ENCODE measurements around the gene PRKAG2.
"Not testable (repeated sequence)": the region's sequence is repeated elsewhere in the genome, so short reads cannot be mapped to it uniquely, and the experiment has no call there.

PRKAG2 gene

DNA sequence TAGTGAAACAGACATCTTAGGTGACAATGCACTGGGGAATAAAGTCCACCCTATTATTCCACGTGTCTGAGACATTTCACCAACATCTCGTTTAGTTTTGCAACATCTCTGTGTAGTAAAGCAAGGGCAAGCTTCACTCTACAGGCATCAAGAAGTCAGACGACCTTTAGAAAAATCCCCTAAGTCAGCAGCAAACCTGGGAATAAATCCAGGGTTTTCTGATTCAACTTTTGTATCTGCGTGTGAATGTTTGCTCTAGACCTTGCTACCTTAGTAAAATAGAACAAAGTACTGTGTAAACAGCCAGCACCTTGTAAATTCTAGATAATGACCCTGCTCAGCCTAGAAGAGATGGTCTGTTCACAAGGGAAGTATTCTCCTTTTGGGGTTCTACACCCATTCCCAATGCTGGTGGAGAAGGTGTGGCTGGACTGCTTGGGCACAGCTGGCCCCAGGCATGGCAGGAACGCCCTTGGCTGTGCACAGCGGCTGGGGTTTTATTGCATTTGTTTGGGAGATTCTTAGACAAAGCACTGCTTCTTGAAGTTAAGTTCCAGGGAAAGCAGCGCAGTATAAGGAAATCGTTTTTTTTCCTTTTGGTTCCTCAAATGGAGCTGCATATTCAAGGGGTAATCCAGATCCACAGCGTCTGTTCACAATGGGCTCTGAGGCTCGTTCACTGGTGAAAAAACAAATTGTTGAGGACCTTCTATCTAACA lies 41.0 kb upstream of the PRKAG2 start:
- no peaks in the 10 kb centered on the region for H3K36me3 ChIP-seq (ENCODE audit: control insufficient read depth in 2 of 2, insufficient read depth in 2 of 2, low read length in 2 of 2)
- H3K9ac ChIP-seq (ENCODE audit: low read length in 2 of 2) = no peak overlapping the region
- H3K4me1 ChIP-seq (ENCODE audit: control insufficient read depth, insufficient read depth, low read length) = peaks cover 2% of the 10 kb centered on the region
- no peak overlapping the region for H3K4me3 ChIP-seq (ENCODE audit: low read length in 2 of 2)
- H3K27ac ChIP-seq (ENCODE audit: low read length) = no peak overlapping the region
- peaks cover 0 to 4% of the 10 kb centered on the region in 2 donors for H3K9me3 ChIP-seq (ENCODE audit: control insufficient read depth in 2 of 2, low read length in 2 of 2)
- H3K27me3 ChIP-seq (ENCODE audit: control insufficient read depth in 1 of 2, insufficient read depth in 2 of 2, low read length in 2 of 2) = no peaks in the 10 kb centered on the region

DNA sequence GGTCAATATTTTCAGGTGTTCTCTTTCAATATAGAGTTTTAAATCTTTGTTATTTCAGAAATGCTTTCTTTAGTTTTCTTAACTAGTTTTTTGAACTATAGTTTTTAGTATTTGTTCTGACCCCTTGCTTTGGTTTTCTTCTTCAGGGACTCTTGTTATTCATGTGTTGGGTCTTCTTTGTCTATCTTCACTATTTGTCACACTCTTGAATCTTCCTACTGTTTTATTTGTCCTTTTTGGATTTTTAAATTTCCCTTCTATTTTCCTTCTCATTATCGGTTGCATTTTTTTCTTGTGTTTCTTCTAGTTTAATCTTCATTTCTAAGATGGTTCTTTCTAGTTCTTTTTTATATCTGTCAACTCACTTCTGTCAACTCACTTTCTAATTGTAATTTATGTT lies 37.1 kb upstream of the PRKAG2 start:
- Histone ChIP-seq H3K4me3 (ENCODE audit: low read length in 2 of 2) (no peak overlapping the region), H3K9me3 (ENCODE audit: control insufficient read depth in 2 of 2, low read length in 2 of 2) (peaks cover 0 to 4% of the 10 kb centered on the region in 2 donors), H3K4me1 (ENCODE audit: control insufficient read depth, insufficient read depth, low read length) (no peaks in the 10 kb centered on the region), H3K27ac (ENCODE audit: low read length) (no peak overlapping the region), H3K36me3 (ENCODE audit: control insufficient read depth in 2 of 2, insufficient read depth in 2 of 2, low read length in 2 of 2) (no peaks in the 10 kb centered on the region), H3K27me3 (ENCODE audit: control insufficient read depth in 1 of 2, insufficient read depth in 2 of 2, low read length in 2 of 2) (no peaks in the 10 kb centered on the region), H3K9ac (ENCODE audit: low read length in 2 of 2) (no peak overlapping the region)

DNA sequence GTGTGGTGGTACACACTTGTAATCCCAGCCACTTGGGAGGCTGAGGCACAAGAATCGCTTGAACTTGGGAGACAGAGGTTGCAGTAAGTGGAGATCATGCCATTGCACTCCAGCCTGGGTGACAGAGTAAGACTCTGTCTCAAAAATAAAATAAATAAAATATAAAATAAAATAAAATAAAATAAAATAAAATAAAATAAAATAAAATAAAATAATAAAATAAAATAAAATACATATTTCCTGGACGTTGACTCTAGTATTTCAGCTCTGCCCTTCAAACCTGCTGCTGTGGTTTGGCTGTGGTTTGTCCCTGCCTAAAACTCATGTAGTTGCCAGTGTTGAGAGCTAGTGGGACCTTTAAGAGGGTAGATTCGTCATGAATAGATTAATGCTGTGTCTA lies 33.7 kb upstream of the PRKAG2 start:
- not testable (repeated sequence) for H3K9ac ChIP-seq (ENCODE audit: low read length in 2 of 2); H3K36me3 ChIP-seq (ENCODE audit: control insufficient read depth in 2 of 2, insufficient read depth in 2 of 2, low read length in 2 of 2); H3K27ac ChIP-seq (ENCODE audit: low read length); H3K4me1 ChIP-seq (ENCODE audit: control insufficient read depth, insufficient read depth, low read length); H3K4me3 ChIP-seq (ENCODE audit: low read length in 2 of 2); H3K27me3 ChIP-seq (ENCODE audit: control insufficient read depth in 1 of 2, insufficient read depth in 2 of 2, low read length in 2 of 2); H3K9me3 ChIP-seq (ENCODE audit: control insufficient read depth in 2 of 2, low read length in 2 of 2)

- not testable (repeated sequence) for H3K27ac ChIP-seq (ENCODE audit: low read length); H3K36me3 ChIP-seq (ENCODE audit: control insufficient read depth in 2 of 2, insufficient read depth in 2 of 2, low read length in 2 of 2); H3K4me1 ChIP-seq (ENCODE audit: control insufficient read depth, insufficient read depth, low read length); H3K9ac ChIP-seq (ENCODE audit: low read length in 2 of 2); H3K9me3 ChIP-seq (ENCODE audit: control insufficient read depth in 2 of 2, low read length in 2 of 2); H3K4me3 ChIP-seq (ENCODE audit: low read length in 2 of 2); H3K27me3 ChIP-seq (ENCODE audit: control insufficient read depth in 1 of 2, insufficient read depth in 2 of 2, low read length in 2 of 2)
Measured at GRCh38 chr7:151907115-151907514, 30.2 kb upstream of the PRKAG2 start.

GRCh38 chr7:151905766-151906165 lies 28.9 kb upstream of the PRKAG2 start:
- Histone ChIP-seq H3K36me3 (ENCODE audit: control insufficient read depth in 2 of 2, insufficient read depth in 2 of 2, low read length in 2 of 2) (no peaks in the 10 kb centered on the region), H3K4me3 (ENCODE audit: low read length in 2 of 2) (no peak overlapping the region), H3K9me3 (ENCODE audit: control insufficient read depth in 2 of 2, low read length in 2 of 2) (no peaks in the 10 kb centered on the region), H3K9ac (ENCODE audit: low read length in 2 of 2) (no peak overlapping the region), H3K4me1 (ENCODE audit: control insufficient read depth, insufficient read depth, low read length) (no peaks in the 10 kb centered on the region), H3K27ac (ENCODE audit: low read length) (no peak overlapping the region), H3K27me3 (ENCODE audit: control insufficient read depth in 1 of 2, insufficient read depth in 2 of 2, low read length in 2 of 2) (peaks cover 0 to 2% of the 10 kb centered on the region in 2 donors)

DNA sequence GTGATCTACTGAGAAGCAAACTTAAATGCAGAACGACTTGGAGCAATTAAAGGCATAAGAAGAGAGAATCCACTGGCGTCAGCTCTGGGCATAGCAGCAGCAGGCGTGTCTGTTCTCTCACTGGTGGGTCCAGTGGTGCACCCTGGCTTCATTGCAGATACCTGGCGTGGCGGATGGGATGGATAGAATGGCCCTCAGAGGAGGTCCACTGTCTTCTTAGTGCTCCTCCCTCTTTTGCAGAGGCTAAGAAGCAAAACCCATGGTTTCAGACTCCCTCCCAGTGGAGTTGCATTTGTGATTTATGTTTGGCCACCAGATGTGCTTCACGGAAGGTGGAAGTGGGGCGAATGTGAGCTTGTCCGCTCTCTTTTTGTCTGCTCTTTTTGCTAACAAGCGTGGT lies 28.4 kb upstream of the PRKAG2 start:
- no peaks in the 10 kb centered on the region for H3K36me3 ChIP-seq (ENCODE audit: control insufficient read depth in 2 of 2, insufficient read depth in 2 of 2, low read length in 2 of 2)
- no peak overlapping the region for H3K27ac ChIP-seq (ENCODE audit: low read length)
- H3K9ac ChIP-seq (ENCODE audit: low read length in 2 of 2) = no peak overlapping the region
- no peaks in the 10 kb centered on the region for H3K4me1 ChIP-seq (ENCODE audit: control insufficient read depth, insufficient read depth, low read length)
- no peak overlapping the region for H3K4me3 ChIP-seq (ENCODE audit: low read length in 2 of 2)
- H3K9me3 ChIP-seq (ENCODE audit: control insufficient read depth in 2 of 2, low read length in 2 of 2) = no peaks in the 10 kb centered on the region
- H3K27me3 ChIP-seq (ENCODE audit: control insufficient read depth in 1 of 2, insufficient read depth in 2 of 2, low read length in 2 of 2) = peaks cover 0 to 2% of the 10 kb centered on the region in 2 donors

GRCh38 chr7:151904270-151904669 lies 27.4 kb upstream of the PRKAG2 start:
- Histone ChIP-seq H3K27me3 (ENCODE audit: control insufficient read depth in 1 of 2, insufficient read depth in 2 of 2, low read length in 2 of 2) (peaks cover 0 to 6% of the 10 kb centered on the region in 2 donors), H3K27ac (ENCODE audit: low read length) (no peak overlapping the region), H3K36me3 (ENCODE audit: control insufficient read depth in 2 of 2, insufficient read depth in 2 of 2, low read length in 2 of 2) (no peaks in the 10 kb centered on the region), H3K9me3 (ENCODE audit: control insufficient read depth in 2 of 2, low read length in 2 of 2) (no peaks in the 10 kb centered on the region), H3K4me1 (ENCODE audit: control insufficient read depth, insufficient read depth, low read length) (no peaks in the 10 kb centered on the region), H3K4me3 (ENCODE audit: low read length in 2 of 2) (no peak overlapping the region), H3K9ac (ENCODE audit: low read length in 2 of 2) (no peak overlapping the region)

DNA sequence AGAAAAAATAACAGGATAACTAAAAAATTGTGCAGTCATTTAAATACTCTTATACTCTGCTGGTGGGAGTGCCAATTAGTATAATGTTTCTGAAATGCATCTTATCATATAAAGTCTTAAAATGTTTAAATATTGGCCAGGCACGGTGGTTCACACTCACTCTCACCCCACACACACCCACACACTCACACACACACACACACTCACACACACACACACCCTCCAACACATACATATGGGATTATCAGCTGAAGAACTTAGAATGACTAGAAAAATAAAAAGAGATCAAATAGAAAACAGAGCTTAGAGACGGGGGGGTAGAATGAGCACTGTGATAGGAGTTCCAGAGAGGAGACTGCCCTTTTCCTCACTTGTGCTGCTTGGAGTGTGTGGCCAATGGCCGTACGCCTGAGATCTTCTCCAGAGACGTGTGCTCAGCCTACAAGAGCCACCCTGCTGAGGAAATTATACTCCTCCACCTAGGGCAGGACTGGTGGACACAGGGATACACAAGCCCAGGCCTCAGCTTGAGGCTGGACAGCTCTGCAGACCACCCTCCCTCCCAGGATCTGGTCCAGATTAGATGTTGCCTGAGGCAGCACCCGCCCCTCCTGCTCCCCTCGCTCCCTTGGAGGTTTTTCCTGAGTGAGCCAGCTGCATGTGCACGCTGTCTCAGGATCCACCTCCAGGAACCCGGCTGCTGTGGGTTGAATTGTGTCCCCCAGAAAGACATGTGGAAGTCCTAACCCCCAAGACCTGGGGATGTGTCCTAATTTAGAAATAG lies 26.5 kb upstream of the PRKAG2 start:
- Histone ChIP-seq H3K9ac (ENCODE audit: low read length in 2 of 2) (no peak overlapping the region), H3K4me3 (ENCODE audit: low read length in 2 of 2) (no peak overlapping the region), H3K9me3 (ENCODE audit: control insufficient read depth in 2 of 2, low read length in 2 of 2) (no peaks in the 10 kb centered on the region), H3K36me3 (ENCODE audit: control insufficient read depth in 2 of 2, insufficient read depth in 2 of 2, low read length in 2 of 2) (no peaks in the 10 kb centered on the region), H3K27ac (ENCODE audit: low read length) (no peak overlapping the region), H3K27me3 (ENCODE audit: control insufficient read depth in 1 of 2, insufficient read depth in 2 of 2, low read length in 2 of 2) (peaks cover 0 to 7% of the 10 kb centered on the region in 2 donors), H3K4me1 (ENCODE audit: control insufficient read depth, insufficient read depth, low read length) (no peaks in the 10 kb centered on the region)

DNA sequence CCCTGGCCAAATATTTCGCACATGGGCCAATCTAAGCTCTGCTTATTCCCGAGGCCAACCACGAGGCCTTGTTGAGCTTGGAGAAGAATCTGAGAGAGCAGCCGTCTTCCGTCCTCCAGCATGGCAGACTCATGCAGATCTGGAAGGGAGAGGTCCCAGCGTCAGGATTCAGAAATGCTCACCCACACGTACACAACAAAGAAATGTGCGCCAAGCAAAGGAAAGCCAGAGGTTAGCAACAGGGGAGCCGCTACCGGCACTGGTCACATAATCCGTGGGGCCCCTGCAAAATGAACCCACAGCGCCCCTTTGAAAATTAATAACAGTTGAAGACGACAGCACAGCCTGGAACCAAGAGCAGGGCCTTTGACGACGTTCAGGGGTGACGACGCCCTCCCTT lies 25.4 kb upstream of the PRKAG2 start:
- Histone ChIP-seq H3K4me1 (ENCODE audit: control insufficient read depth, insufficient read depth, low read length) (no peaks in the 10 kb centered on the region), H3K27me3 (ENCODE audit: control insufficient read depth in 1 of 2, insufficient read depth in 2 of 2, low read length in 2 of 2) (peaks cover 0 to 7% of the 10 kb centered on the region in 2 donors), H3K9ac (ENCODE audit: low read length in 2 of 2) (no peak overlapping the region)

GRCh38 chr7:151901828-151902227 lies 24.9 kb upstream of the PRKAG2 start:
- Histone ChIP-seq H3K4me1 (ENCODE audit: control insufficient read depth, insufficient read depth, low read length) (no peaks in the 10 kb centered on the region), H3K36me3 (ENCODE audit: control insufficient read depth in 2 of 2, insufficient read depth in 2 of 2, low read length in 2 of 2) (no peaks in the 10 kb centered on the region), H3K27ac (ENCODE audit: low read length) (no peak overlapping the region), H3K27me3 (ENCODE audit: control insufficient read depth in 1 of 2, insufficient read depth in 2 of 2, low read length in 2 of 2) (peaks cover 0 to 7% of the 10 kb centered on the region in 2 donors), H3K4me3 (ENCODE audit: low read length in 2 of 2) (no peak overlapping the region), H3K9me3 (ENCODE audit: control insufficient read depth in 2 of 2, low read length in 2 of 2) (no peaks in the 10 kb centered on the region), H3K9ac (ENCODE audit: low read length in 2 of 2) (no peak overlapping the region)

More for the DNA sequence above, 25.4 kb upstream of the PRKAG2 start:
- Histone ChIP-seq H3K36me3 (ENCODE audit: control insufficient read depth in 2 of 2, insufficient read depth in 2 of 2, low read length in 2 of 2) (no peaks in the 10 kb centered on the region), H3K9me3 (ENCODE audit: control insufficient read depth in 2 of 2, low read length in 2 of 2) (no peaks in the 10 kb centered on the region), H3K4me3 (ENCODE audit: low read length in 2 of 2) (no peak overlapping the region), H3K27ac (ENCODE audit: low read length) (no peak overlapping the region)

All from stomach smooth muscle (tissue), 2 donors.